Renal cortex interstitium (tissue), 11 donors: Measurements from ENCODE around the gene FMN1. TPM values are rescaled to one million over a fixed set of nuclear protein-coding genes. Genes with fewer than 3 reads are reported as not detected.
A peak's percentile ranks its signal among the peaks of the same experiment; 100 is the strongest.

Experiments used
- DNase-seq, 11 donors: peaks; one replicate each; pipeline ENCODE4 v3.0.0-alpha.2; 2013; ENCODE audit warnings: low read depth in 9 of 11, low spot score in 4 of 11; ENCODE audit errors: extremely low read depth in 1 of 11
- polyA plus RNA-seq, 3 donors: library from polyadenylated mRNA; unstranded; fragments of 120-200 nt; gene quantifications; one replicate each; pipeline ENCODE4 v1.2.1, GENCODE V29; 2013; ENCODE audit not compliant: insufficient read length in 3 of 3

The FMN1 gene
- polyA plus RNA-seq, 3 donors, result 16.9 to 21.1 (median 19.9) TPM

DNA sequence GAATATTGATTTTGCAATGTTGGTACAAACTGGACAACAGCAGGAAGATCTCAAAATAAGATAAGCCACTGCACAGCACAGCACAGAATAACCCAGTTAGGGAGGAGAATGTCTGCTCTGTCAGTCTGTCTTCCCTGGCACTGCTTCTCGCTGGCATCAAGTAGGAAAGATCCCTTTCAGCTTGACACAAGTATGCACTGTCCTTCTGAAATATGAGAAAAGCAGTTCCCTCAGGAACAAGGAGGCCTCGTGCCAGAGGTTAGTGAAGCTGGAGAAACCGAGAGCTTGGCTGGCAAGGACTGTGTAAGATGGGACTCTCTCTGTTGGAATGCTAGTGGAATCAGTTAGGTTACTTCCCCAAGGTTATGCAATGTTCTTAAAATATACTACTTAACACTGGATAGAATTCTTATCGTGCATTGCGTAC is 59.1 kb downstream of the FMN1 start:
- no peak for DNase-seq

DNA sequence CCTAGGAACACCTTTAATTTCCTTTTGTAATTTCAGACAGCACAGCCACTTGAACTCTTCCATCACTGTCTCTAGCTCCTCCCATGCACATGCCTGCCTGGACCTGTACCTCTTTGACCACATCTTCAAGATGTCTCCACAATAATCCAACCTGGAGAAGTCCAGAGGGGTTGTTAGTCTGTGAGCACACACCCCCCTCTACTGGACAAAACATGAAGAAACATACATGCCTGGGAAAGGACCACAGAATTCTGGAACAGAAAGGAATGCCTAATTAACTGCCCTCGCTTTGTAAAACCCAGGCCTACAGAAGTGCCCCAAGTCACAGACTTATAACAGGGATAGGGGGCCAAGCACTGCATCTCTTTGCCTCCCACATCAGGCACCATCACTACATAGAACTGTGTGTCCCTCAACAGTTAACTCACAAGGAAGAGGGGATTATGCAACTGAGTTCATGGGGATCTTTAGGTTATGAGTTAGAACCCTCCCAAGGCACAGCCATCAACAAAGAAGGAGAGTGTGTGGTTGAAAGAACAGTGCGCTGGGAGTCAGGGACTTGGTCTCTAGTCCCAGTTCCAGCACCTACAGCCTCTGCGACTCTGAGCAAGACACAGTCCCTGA is 61.7 kb downstream of the FMN1 start:
- DNase-seq, result peak in 8 of 11 donors; percentile 57 to 78 (median 69)

DNA sequence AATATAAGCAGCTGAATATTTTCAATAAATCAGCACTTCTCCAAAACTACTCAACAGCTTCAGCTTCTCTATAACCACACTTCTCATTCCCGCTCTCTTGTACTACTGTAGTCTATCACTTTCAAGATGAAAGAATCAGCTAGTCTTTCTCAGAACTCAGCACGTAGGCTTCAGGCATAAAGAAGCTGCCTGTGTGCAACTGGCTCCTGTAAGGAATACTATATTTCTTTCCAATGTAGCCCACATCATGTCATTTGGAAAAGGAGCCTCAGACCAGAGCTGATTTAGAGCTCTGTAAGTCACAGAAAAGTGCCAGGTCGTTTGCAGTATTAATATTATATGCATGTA is 62.3 kb downstream of the FMN1 start:
- DNase-seq, result no peak

DNA sequence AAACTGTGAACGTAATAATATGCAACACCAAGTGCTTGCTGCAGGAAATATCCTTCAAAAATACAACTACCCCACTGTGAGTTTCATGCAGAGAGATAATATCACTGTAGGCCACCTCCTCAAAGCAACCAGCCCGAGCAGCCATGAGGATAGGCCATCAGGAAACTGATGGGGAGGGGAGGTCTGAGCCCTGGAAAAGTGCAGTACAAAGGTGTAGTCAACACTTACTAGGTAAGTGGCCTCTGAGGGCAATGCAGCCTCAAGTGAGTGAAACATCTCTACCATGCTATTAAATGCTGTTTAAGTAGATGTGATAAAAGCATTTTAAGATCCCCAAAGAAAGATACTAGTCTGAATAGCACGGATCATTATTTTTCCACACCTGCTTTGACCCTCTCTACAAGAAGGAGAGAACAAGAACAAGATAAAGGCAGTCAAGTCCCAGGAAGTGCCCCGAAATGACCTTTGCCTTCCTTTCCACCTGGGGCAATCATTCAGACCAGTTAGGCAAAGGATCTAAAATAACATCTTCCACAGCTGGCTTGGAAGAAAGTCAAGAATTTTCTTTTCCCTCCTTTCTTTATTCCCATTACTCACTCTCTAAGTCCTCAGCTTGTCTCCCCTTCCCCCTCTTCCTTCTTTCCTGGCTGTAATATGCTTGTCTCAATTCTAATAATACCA is 62.8 kb downstream of the FMN1 start:
- DNase-seq, result no peak

DNA sequence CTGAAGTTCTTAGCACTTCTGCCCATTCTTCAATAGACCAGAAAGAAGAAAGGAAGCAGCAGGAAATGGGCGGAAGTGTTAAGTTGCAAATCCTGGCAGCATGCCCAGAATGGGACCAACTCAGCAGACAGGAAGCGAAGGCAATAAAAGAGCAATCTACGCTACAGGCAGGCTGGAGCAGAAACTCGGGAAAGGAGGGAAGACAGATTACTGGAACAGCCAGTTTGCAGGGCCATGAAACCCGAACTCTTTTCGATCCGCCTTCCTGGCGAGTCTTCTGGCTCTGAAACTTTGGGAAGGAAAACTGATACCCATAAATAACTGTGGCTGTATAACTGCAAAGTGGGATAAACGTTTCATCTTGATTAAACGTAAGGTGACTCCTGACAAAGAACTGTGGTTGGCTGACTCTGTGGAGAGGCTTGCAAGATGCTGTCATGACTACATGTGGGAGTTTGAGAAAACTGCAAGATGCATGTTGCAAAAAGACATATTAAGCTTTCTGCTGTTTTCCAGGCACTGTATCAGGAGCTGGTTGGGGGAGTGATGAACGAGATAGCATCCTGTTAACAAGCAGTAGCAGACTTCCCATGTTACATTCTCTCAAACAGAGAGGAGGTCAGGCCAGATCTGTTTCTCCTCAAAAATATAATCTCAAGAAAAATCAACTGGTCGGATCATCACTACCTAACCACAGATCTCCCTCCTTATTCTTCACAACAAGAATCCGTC is 67.8 kb downstream of the FMN1 start:
- peak; percentile 81 to 96 (median 91) for DNase-seq

DNA sequence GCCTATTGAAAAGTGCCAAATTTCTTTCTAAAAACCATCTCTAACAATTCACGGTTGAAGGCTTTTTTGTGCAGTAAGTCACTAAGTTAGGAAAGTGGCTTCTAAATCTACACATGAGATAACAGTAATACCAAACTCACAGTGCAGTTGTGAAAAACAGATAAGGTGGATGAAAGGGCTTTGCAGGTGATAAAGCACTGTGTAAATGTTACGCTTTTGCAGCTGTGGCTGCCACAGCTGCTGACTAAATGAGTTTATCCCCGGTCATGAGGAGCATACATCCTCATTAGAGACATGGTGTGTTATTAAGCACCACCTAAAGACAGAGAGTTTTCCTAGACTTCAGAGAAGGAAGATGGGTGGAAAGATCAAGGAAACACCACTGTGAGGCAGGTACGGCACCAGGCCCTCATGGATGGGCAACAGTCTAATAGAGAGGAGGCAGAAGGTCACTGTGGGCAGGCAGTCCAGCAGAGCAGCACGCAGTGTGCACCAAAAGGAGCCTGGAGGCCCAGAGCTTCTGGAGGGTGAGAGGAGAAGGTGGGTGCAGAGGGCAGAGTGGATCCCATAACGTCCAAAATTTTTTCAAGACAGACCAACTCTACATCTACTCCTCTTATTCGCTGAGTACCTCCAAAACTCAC is 68.5 kb downstream of the FMN1 start:
- DNase-seq, result no peak

DNA sequence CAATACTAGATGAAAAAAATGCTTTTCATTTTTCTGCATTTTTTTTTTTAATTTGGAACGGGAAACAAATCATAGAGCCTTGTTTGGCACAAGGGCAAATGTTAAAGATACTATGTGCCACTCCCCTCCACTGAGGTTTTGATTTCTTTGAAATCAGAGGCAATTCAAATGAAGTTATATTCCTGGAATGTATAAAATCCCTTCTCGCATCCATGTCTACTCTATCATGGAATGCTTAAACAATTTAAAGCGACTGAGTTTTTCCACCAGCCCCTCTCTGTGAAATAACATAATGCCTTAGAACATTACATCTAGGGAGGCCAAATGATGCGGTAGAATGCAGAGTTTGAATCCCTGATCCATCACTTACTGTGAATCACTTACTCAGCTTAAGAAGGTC is 69.7 kb downstream of the FMN1 start:
- DNase-seq, result no peak

DNA sequence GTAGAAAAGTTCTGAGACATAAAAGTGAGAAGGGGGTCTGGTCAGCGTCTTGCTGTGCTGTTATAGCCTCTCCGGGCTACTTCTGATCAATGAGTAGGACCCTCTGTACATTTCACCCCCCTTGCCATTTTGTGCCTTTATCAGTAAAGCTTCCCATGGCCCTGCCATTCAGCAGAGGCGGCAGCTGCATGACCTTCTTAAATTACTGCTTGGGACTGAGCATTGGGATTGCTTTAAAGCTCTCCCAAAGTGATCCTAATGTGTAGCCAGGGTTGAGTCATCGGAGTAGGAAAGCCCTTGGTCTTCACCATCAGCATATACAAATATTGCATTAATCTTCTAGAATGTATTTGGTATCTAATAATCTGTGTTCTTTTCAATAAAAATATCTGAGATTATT is 70.2 kb downstream of the FMN1 start:
- DNase-seq, result no peak

DNA sequence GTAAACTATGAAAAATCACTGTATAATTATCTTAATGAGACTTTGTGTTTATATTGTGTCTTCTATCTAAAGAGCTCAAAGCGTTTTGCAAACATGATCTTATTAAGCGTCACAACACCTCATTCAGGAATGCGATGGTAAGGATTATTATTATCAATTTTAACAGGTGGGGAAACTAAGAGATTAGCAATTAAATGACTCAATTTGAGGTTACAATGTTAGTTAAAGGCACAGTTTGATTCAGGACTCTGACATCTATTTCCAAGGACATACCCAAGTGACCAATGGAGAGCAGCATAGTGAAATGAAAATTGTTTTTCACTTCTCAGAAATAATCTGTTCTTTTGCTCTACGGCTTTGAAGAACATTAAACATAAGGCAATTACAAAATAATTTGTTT is 74.6 kb downstream of the FMN1 start:
- no peak for DNase-seq

DNA sequence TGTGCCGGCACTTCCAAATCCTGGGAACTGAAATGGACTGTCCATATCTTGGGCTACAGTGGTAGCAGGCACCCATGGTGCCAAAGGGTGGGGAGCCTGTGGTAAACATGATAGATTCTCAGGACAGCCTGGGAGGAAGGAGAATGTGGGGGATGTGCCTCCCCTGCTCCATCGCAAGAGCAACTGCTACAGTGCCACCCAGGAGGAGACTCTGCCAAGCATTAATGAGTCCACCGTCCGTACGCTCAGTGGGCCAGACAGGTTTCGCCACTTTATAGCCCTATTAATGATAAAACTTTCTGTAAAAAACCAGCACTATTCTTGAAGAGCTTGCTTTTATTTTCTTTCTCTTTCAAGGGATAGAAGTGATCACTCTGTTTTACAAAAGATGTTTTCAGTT is 75.2 kb downstream of the FMN1 start:
- no peak for DNase-seq

DNA sequence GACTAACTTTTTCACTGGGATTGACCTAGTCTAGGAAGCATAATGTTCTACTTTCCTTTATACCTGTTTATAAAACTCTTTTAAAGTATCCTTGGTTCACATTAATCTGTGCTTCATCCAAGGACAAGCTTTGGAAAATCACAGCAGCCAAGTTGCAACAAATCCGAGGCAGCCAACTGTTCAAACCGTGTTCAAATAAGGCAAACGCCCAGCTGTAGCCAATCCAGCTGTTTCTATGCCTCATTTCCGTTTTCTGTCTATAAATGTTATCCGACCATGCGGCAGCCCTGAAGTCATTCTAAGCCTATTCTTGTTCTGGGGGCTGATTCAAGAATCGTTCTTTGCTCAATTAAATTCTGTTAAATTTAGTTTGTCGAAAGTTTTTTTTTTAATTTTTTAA is 78.3 kb downstream of the FMN1 start:
- no peak for DNase-seq

DNA sequence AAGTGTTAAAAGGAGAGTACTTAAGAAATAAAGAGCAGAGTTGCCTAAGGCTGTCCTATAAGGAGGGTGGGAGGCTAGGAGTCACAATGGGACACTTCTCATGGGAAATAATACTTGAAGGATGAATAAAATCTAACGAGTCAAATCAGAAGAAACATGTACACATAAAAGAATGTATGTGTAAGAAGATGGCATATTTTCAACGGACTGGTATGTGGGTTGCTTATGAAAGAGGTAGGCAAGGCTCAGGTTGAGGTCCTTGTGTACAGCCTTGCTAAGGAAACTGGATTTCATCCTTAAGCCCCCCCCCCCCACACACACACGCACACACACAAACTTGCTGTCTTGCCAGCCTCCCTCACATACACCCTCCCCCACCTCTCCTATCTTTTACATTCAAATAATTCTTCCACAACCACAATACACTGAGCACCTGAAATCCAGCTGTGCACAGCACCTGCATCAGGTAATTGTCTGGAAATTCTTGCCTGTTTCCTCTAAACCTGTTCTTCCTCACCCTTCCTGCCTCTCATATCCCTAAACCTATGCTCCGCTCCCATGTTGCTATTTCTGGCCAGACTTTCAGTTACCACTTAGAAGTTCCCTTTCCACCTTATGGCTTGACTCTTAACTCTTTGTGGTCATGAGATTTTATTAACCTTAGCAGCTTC is 79.2 kb downstream of the FMN1 start:
- DNase-seq, result no peak

DNA sequence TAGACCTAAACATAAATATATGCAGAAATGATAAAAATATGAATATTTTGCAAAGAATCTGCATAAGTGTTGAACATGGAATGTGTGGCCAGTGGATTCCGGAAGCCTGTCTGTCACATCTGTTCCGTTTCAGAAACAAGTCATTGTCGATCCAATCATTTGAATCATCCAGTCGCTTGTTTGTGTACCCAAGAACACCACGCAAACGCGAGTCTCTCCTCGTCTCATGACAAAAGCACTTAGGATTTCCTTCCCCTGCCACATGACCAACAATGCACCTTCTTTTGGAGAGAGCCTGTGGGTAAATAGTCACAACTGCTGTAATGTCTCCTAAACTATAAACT is 80.2 kb downstream of the FMN1 start:
- no peak for DNase-seq

DNA sequence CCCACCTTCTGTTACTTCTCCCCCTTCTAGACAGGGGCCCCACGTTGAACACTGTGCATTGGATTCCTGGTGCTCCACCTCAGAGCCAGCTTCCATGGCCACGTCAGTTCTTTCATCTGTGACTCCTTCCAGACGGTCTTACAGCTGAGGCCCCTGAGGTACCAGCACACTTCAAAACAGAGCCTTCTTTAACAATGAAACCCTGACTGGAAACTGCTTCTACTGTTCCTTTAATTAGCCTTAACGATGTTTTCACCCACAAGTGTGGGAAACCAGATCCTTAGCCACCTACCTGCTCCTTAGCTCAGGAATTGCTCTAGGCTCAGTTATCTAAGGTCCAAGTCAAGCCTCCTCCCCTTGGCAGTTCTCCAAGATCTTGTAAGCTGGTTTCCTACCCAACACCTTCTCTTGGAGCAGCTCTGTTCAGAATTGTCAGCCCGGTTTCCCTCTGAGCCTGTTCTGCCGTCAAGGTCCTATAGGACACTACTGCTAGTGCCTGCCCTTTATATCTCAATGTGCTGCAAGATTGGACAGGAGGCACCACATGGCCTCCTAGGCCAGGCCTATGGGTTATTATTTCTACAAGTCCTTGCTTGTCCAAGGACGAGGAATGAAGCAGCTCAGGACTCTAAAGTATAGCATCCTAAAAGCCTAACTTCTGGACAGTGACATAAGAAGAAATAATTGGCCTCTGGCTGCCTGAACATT is 80.7 kb downstream of the FMN1 start:
- no peak for DNase-seq

DNA sequence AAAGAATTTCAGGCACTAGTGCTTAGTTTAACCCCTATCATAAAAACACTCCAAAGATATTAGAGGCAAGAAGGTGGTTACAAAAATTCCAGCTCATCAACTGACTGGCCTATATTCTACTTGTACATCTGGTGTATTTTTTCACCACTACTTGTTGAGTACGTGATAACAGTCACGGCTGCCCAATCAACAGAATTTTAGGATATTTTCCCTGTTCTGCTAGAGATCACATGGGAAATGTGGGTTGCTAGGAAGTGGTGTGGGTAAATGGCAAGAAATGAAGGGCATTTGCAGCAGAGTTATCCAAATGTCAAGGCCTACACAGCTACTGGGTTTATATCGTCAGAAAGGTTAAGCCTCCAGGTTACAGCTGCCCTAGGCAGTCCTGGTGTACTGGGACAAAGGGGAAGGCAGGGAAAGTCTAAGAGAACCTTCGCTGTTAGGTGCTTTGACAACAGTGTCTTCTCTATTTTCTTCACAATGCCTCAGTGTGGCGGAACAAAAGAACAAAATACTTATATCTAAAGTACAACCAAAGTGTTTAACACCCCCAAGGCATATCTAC is 81.9 kb downstream of the FMN1 start:
- DNase-seq, result no peak

DNA sequence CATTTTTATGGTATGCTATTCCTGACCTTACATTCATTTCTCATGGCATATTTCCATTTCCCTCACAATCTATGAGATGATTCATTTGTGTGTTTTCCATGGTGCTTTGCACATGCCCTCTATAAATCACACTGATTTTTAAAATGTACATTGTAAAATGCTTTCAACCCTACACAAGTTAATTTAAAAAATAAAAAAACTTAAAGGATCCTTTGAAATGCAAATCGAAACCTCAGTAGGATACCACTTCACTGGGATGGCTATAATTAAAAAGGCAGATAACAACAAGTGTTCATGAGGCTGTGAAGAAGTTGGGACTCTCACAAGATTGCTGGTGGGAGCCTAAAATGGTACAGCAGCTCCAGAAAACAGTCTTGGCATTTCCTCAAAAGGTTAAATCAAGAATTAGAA is 83.5 kb downstream of the FMN1 start:
- DNase-seq, result no peak

DNA sequence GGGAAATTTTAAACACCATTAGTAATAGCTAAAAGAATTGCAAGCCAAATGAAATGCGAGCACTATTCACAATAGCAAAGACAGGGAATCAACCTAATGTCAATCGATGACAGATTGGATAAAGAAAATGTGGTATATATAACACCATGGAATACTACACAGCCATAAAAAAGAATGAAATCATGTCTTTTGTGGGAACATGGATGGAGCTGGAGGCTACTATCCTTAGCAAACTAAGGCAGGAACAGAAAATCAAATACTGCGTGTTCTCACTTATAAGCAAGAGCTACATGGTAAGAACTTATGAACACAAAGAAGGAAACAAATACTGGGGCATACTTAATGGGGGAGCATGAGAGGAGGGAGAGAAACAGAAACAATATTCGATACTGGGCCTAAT is 85.2 kb downstream of the FMN1 start:
- no peak for DNase-seq

DNA sequence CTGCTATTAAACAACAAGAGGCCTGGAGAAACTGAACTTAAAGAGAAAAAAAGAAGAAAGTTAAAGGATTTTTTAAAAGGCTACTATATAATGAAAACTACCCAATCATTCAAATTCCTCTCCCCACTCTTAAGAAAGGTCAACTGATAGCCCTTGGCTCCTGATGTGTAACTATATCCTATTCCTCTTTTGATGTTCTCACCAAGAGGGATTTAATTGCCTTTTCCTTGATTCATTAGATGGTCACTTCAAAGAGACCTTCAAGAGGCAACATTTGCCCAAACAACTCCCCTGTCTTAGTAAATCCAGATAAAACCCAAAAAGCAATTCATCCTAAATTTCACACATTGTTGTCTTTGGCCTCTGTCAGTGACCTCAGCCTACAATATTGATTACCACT is 86.0 kb downstream of the FMN1 start:
- DNase-seq, result no peak

DNA sequence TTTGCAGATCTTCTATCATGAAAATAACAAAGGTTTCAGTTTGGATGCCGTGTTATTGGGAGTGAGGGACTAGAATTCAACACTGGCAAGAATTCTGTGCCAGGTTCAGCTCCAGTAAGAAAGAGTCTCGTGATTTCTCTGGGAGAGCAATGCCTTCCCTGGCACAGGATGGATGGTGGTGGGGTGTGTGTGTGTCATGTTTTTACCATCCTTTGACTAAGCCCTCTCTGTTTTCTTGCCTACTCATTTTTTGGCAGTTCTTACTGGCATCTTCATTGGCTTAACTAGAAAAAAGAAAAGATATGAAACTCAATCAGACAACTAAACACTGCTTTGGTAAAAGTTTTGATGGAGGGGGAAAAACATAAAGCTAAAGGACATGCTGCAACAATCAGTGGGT is 86.6 kb downstream of the FMN1 start:
- DNase-seq, result no peak
